HG03064 (cell line): ENCODE measurements around the gene LPIN3.

Experiments used
- ATAC-seq: cut with Tn5 transposase; IDR thresholded peaks from one replicate; pipeline ENCODE4 v1.9.1; 2021; ENCODE audit warnings: low read depth; ENCODE audit not compliant: unreplicated experiment

LPIN3 gene

DNA sequence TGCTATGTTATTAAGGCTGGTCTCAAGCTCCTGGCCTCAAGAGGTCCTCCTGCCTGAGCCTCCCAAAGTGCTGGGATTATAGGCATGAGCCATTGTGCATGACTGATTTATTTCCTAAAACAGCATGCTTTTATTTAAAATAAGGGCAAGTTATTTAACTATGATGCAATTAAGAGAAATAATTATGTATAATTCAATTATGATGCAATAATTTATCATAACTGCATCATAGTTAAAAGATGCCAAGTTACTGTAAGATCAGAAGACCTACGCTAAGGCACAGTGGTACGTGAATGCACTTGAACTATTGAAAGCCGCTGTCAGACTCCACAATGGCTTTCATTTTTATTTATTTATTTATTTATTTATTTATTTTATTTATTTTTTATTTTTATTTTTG lies 50.3 kb downstream of the LPIN3 start:
- no peak for ATAC-seq

DNA sequence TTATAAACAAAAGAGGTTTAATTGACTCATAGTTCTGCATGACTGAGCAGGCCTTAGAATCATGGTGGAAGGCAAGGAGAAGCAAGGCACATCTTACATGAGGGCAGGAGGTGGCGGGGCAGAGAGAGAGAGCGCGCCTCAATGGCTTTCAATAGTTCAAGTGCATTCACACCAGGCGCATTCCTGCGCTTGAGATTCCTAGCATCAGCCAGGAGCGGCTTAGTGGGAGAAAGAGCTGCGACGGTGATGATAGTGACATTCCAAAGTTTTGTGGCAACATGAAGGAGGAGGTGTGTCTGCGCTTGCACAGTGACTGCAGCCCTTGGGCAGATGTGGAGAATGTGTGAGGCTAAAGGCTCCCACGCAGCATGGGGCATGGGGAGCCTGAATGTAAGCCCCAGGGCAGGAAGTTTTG lies 51.0 kb downstream of the LPIN3 start:
- ATAC-seq = no peak

DNA sequence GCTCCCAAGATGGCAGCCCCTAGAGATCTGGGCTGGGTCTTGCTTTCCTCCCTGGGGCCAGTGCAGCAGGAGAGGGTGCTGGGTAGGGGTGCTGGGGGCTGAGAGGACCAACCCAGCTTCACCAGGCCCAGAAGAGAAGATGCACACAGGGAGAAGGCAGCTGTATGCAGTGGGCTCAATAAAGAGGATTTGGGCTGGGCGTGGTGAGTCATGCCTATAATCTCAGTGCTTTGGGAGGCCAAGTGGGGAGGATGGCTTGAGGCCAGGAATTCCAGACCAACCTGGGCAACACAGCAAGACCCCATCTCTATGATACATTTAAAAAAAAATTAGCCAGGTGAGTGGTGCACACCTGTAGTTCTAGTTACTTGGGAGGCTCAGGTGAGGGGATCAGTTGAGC lies 51.7 kb downstream of the LPIN3 start:
- ATAC-seq = no peak

DNA sequence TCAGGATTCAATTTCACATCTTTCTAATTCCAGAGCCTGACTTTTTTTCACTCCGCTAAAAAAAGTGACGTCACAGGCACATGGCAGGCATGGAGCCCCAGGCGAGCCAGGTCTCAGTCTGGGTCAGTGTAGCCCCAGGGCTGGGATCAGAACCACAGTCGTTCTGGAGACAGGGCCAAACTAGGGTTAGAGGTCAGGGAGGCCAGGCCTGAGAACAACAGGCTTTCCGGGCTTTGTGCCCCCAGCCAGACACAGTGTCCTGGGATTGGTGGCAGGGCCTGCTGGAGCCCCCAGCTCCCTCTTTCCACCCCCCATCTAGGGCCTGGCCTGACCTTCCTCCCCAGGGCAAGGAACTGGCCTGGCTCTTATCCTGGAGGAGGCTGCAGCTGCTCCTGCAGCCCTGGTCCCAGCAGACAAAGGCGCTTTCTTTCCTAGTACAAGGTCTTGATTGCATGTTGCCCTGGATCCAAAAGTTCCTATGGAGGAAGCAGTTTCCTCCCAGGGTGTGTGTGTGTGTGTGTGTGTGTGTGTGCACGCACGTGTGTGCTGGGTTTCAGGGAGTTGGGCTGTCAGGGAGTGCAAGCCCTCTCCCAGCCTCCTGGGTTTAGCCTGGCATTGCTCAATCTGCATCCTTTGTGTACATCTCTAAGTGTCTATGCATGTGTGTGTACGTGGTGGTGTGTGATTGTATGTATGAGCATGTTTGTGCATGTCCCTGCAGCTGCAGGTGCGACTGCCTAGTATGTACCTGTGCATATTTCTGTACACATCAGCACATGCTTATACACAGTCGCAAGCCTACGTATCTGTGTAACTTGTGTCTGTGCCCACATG lies 52.5 kb downstream of the LPIN3 start:
- no peak for ATAC-seq

DNA sequence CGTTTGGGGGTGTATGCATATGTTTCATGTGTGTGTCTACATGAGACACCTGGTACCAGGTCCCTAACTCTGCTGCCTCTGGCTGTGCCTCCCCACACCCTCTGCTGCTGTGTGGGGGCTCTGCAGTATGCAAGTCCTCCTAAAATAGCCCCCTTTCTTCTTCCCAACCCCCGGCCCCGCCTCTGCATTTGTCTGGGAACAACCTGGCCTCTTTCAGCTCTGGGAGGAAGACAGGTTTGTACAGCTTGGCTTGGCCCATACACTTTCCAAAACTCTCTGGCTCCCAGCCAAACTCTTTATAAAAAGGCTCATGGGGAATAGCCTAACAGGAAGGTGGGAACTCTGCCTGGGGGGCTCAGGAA lies 53.1 kb downstream of the LPIN3 start:
- ATAC-seq = no peak

DNA sequence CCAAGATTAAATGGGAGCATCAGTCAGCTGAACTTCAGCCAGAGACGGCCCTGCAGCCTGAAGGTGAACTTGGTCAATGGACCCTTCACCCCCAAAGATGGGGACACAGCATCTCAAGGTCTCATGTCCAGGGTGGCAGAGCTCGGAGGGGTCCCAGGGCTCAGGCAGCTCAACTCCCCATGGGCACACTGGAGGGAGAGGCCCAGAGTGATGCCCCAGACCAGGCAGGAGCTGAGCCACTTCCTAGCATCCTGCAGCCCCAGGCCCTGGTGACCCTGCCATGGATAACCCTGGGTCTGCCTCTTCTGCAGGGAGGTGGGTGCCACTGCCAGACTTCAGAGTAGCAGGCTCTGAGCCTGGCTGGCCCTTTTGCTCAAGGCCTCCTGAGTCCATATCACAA lies 53.5 kb downstream of the LPIN3 start:
- no peak for ATAC-seq

DNA sequence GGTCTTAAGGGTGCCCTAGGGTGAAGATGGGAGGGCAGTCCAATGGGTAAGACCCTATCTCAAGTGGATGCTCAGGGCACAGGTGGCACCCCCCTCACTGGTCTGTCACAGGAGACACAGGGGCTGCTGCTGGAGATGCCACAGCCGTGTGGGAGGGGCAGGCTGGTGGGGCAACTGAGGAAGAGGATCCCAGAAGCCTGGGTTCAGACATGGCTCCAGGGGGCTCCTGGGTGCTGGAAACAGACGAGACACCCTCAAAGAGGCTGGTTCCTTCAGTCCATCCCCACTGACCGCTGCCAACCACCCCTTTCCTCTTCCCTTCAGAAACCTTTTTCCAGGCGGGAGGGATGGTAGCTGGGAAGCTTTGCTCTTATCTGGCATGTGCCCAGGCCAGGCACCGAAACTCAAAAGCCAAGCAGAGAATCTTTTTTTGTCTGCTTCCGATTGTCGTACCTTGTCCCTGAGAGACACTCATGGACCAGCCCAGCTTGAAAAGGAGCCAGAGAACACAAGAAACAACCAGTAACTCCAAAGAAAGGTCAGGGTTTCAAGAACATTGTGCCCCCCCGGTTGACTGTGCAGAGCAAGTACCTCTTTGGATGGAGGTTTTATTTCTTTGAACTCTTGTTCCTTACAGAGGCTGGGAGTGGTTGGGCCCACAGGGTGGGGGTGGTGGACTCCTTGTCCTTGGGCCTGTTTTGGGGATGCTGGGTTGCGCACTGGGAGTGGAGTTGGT lies 54.5 kb downstream of the LPIN3 start:
- ATAC-seq = no peak

DNA sequence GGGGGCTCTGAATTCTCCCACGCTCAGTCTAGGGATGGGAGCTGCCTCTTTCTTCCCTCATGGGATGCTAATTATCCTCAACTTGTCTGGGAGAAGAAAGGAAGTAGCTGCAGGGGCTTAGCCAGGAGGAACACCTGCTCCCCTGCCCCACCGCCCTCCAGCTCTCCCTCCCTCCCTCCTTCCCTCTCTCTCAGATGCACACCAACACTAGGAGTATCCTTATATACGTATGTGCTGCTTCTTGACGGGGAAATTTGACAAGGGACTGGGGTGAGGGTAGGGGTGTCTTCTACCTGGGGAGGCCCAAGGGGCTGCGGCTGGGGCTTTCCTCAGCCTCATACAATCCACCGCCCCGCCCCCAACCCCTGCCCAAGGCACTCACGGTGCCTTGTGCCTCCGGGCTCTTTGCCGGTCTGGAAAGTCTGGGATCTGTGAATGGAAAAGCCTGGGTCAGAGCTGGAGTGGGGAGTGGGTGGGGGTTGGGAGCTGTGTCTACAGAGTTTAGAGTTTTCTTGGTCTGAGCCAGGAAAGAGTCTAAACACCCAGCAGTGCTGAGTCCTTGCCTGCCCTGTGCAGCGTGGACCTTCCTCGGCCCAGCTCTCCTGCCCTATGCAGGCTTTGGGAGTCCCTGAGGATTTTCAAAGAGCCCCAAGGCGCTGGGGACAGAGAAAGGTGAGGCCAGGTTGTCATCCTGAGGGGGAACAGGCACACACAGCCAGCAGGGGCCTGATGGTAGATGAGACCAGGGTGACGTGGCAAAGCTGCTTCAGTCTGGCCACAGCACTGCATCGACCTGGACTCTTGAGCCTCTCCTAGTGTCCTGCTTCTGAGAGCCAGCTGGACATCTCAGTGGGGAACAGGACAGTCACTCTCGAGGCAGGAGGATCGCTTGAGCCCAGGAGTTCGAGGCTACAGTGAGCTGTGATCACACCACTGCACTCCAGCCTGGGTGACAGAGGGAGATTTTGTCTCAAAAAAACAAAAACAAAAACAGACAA lies 55.3 kb downstream of the LPIN3 start:
- no peak for ATAC-seq

DNA sequence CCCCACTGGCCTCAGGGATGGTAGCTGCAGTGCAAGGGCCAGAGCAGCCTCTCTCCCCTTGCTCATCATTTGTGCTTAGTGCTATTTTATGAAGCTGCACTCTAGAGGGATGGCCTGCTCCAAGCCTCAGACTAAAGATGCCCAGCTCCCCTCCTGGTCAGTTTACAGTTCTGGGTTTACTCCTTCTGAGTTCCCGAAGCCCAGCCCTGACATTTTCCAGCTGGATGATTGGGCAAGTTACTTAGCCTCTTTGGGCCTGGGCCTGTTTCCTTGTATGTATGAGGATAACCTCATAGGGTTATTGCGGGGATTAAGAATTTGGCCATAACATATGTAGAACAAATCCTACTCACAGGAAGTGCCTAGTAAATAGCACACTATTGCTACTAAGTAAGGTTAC lies 57.8 kb downstream of the LPIN3 start:
- no peak for ATAC-seq

DNA sequence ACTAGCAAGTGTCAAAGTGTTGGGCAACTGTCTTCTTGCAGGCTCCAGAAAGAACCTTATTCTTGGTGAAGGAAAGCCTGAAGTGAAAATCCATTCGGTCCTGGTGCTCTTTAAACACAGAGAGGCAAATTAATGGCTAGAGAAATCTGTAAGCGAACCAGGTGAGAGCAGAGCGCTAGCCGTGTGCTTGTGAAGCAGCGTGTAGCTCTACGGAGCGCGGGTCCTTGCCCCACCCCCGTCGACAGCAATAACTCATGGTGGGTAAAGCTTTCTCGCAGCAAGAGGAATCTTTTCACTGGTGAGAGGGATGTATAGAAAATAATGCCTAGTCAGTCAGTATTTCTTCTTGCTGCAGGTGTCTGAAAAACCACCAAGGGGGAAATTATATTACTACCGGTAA lies 63.0 kb downstream of the LPIN3 start:
- ATAC-seq = no peak

DNA sequence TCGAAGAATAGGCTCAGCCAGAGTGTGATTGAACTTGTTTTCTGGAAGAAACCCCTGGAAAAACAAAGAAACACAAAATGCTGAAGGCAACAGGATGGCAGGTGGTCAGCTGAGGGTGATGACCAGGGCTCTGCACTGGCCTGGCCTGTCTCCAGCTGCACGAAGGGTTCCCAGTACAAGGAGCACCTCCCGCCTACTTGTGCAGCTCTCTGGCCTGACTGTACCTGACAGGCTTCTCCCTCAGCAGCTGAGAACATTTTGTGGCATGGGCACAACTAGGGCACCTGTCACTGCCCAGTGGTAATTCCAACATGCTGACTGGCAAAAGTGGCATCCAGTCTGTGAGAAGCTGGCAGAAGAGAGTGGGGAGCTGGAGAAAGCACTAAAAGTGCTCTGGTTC lies 64.8 kb downstream of the LPIN3 start:
- ATAC-seq = no peak

DNA sequence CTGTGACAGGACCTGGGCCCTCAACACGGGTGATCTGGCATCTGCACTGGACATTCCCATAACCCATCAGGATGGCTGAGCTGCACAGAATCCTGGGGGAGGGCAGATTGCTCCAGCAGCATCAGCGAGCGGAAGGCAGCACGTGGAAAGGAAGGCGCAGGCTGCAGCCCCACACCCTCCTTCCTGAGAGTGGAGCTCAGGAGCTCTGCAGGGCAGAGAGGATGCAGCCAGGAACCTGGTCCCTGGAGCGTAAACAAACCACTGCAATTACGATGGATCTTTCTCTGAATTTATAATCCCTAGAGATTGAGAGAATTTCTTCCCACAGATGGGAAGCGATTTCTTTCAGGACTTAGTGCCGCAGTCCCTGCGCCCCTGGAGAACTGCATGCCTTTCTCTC lies 65.7 kb downstream of the LPIN3 start:
- ATAC-seq = no peak

DNA sequence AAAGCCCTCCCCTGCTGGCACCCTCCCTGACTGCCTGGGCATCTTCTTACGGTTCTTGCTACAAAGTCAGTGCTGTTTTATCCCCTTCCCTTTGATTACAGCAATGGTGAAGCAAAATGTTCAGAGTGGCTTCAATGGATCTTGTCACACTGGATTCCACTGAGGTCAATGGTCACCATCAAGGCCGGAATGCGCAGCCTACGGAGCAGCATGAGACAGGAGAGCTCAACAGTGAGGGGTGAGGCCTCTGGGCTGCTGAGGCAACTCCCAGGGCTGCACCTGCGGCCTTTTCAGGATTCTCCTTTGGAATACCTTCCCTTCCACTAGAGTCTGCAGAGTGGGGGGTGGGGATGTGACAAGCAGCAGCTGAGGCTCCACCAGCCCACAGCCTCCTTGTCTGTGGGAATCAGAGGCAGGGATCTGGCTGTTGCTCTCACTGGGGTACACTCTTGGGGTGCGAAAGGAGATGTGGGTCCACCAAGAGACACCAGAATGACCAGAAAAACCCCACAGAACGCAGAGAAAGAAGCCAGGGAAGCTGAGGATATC lies 66.3 kb downstream of the LPIN3 start:
- ATAC-seq = no peak

DNA sequence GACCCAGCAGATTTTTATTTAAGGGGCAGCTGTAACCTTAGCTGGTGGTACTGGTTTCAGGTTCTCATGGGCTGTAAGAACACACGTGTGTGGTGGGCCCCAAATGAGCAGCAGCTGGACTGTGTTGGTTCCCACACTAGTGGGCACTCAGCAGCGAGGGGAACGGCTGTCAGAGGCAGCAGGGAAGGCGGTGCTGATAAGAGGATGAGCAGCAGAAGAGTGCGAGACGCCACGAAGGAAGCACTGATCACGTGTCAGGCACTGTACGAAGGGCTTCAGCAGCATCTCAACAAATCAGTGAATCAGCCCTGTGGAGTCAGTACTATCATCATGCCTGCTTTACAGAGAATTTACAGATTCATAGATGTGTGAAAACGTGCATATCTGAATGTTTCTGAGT lies 67.0 kb downstream of the LPIN3 start:
- ATAC-seq = no peak

DNA sequence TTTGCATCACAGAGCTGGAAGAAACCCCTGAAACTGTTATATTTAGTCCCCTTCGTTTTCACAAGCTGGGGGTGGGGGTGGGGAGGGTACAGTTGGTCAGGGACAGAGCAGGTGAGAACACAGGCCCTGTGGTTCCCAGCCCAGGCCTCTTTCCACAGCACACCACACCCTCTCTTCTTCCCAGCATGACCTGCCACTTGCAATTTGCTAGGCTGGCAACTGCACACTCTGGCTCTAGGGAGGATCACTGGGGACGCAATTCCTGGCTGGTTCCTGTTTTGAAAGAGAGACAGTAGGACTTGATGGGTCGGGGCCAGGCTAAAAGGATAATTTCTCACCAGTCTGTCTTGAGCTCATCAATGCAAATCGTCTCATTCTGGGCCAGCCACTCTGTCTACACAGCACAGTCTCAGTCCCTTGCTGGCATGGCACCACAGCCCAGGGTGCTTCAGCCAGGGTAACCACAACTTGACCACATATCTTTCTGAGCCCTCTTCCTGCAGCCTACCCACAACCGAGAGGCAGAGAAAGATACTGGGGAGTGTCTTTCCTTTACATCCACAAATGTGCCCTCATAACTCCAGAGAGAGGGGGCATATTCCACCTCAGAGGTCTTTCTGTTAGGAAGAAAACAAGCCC lies 67.7 kb downstream of the LPIN3 start:
- no peak for ATAC-seq

DNA sequence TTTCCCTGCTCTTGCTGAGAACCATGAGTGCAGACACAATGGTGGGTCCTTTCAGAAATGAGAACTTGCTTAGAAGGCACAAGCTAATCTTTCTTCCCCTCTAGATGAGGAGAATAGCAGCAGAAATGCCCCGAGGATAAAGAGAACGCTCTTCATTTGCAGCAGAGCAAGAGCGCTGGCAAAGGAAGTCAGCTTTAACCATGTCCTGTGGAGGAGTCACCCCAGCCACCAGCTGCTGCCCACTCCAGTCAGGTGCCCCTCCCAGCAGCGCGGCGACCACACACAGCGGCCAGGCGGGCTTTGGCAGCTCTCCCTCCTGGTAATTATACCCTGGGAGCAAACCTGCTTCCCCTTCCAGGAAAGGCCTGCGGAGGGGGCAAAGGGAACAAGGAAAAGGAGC lies 68.4 kb downstream of the LPIN3 start:
- no peak for ATAC-seq
